ENCODE measurements around the gene HDAC9.

- TF ChIP-seq POLR2A (IDR thresholded peaks at IDR 0.05) (no peak), CTCF (IDR thresholded peaks at IDR 0.05) (no peak)
These were observed 23.9 kb upstream of the HDAC9 start for GRCh38 chr7:18471476-18472160.
